Gastrocnemius medialis (tissue), 4 donors: ENCODE data around the gene OR11G2. TPM values are rescaled to one million over a fixed set of nuclear protein-coding genes. Genes with fewer than 3 reads are reported as not detected.
"Not testable (repeated sequence)": the region's sequence is repeated elsewhere in the genome, so short reads cannot be mapped to it uniquely, and the experiment has no call there.

Source experiments
- ATAC-seq, 2 donors: fragments of 150-250 bp; one replicate each; pipeline ENCODE4 v1.9.1; 2016
- DNase-seq, 2 donors: peaks; one replicate each; pipeline ENCODE4 v3.0.0-alpha.2; 2019
- H3K27ac ChIP-seq, 4 donors: fragments of 200-600 bp; sonication (generic); 1 replicate in 1 of 4; 2 replicates in 3 of 4; pipeline ENCODE4 v1.5.1; 2016 to 2018; ENCODE audit warnings: mild to moderate bottlenecking in 2 of 4, moderate library complexity in 1 of 4
- H3K27me3 ChIP-seq, 3 donors: fragments of 200-600 bp; sonication (generic) in 2 of 3; 1 replicate in 1 of 3; 2 replicates in 2 of 3; pipeline versions ENCODE4 v1.5.1 to v1.6.0; 2016 to 2019; ENCODE audit warnings: mild to moderate bottlenecking in 1 of 3, moderate library complexity in 1 of 3
- H3K36me3 ChIP-seq, 2 donors: fragments of 200-600 bp; sonication (generic) in 1 of 2; one replicate each; pipeline ENCODE4 v1.5.1; 2017 to 2018
- H3K4me1 ChIP-seq, 2 donors: fragments of 200-600 bp; sonication (generic) in 1 of 2; one replicate each; pipeline ENCODE4 v1.5.1; 2016 to 2017; ENCODE audit warnings: mild to moderate bottlenecking in 2 of 2
- H3K4me3 ChIP-seq, 4 donors: fragments of 200-600 bp; sonication (generic) in 3 of 4; 1 replicate in 1 of 4; 2 replicates in 3 of 4; pipeline ENCODE4 v1.5.1; 2016 to 2019; ENCODE audit warnings: mild to moderate bottlenecking in 2 of 4
- H3K9me3 ChIP-seq, 3 donors: fragments of 200-600 bp; sonication (generic) in 2 of 3; 1 replicate in 1 of 3; 2 replicates in 2 of 3; pipeline ENCODE4 v1.5.1; 2016 to 2019
- CTCF ChIP-seq, 5 experiments: fragments of 450-650 bp in 3 of 5; fragments of 200-600 bp in 2 of 5; sonication (generic) in 2 of 5; IDR thresholded peaks in 4 of 5; conservative IDR thresholded peaks in 1 of 5; 1 replicate in 4 of 5; 2 replicates in 1 of 5; pipeline ENCODE4 v1.5.1; 2016 to 2019; ENCODE audit warnings: antibody characterized with exemption in 5 of 5, mild to moderate bottlenecking in 3 of 5, moderate library complexity in 3 of 5
- POLR2A ChIP-seq, 2 donors: fragments of 450-650 bp; IDR thresholded peaks; one replicate each; pipeline ENCODE4 v1.6.1; 2017; ENCODE audit warnings: antibody characterized with exemption in 2 of 2, mild to moderate bottlenecking in 2 of 2, moderate library complexity in 2 of 2
- in situ Hi-C, 4 donors: fragments of 200-750 bp; cut with MboI; loops; one replicate each; pipeline versions ENCODE4 v1.15.0 to v1.8.0; 2017; ENCODE audit warnings: low sequenced_read_pairs in 4 of 4
- intact Hi-C: fragments of 100-400 bp; cut with DNase I; formaldehyde crosslinking; loops from one replicate; pipeline ENCODE4 v1.15.1; 2023; ENCODE audit warnings: low total_unique reads
- total RNA-seq, 4 donors: library from RNA; depleted of rRNA; stranded (reverse); fragments of >200 nt; gene quantifications; one replicate each; pipeline versions ENCODE4 v1.1.0 to v1.2.3, GENCODE V29; 2016

The OR11G2 gene
- total RNA-seq, result not detected

- Histone ChIP-seq H3K27me3 (no peaks in the 10 kb centered on the region), H3K36me3 (no peaks in the 10 kb centered on the region), H3K4me1 (no peaks in the 10 kb centered on the region), H3K4me3 (no peak within 1 kb of the TSS), H3K9me3 (no peaks in the 10 kb centered on the region), H3K27ac (no peak within 1 kb of the TSS)
- intact Hi-C loops, result no loop called here
- in situ Hi-C loops, result no loop called here
- no peak for ATAC-seq
- no peak for DNase-seq
- no peak for TF ChIP-seq CTCF (IDR thresholded peaks at IDR 0.05 in 4 of 5, conservative IDR thresholded peaks at IDR 0.05 in 1 of 5)
- TF ChIP-seq POLR2A (IDR thresholded peaks at IDR 0.05), result no peak
Observed at GRCh38 chr14:20190596-20190995, at the start of gene OR11G2. Gene OR11G2 (plus strand): TSS chr14:20190896. CDS start chr14:20197438, 6,542 bp downstream.

- H3K4me3 ChIP-seq, result no peak overlapping the region
- no peaks in the 10 kb centered on the region for H3K4me1 ChIP-seq
- TF ChIP-seq POLR2A (IDR thresholded peaks at IDR 0.05) (no peak), CTCF (IDR thresholded peaks at IDR 0.05 in 4 of 5, conservative IDR thresholded peaks at IDR 0.05 in 1 of 5) (no peak)
- no peaks in the 10 kb centered on the region for H3K27me3 ChIP-seq
- H3K36me3 ChIP-seq, result no peaks in the 10 kb centered on the region
- no peaks in the 10 kb centered on the region for H3K9me3 ChIP-seq
- no peak for DNase-seq
- in situ Hi-C loops, result no loop called here
- ATAC-seq, result no peak
- intact Hi-C loops, result no loop called here
- H3K27ac ChIP-seq, result no peak overlapping the region
Observed at GRCh38 chr14:20143911-20144310, 46.8 kb upstream of the OR11G2 start.

- Histone ChIP-seq H3K27ac (no peak overlapping the region), H3K4me1 (no peaks in the 10 kb centered on the region), H3K9me3 (no peaks in the 10 kb centered on the region), H3K36me3 (no peaks in the 10 kb centered on the region), H3K27me3 (no peaks in the 10 kb centered on the region), H3K4me3 (no peak overlapping the region)
- in situ Hi-C loops (no loop called here), intact Hi-C loops (no loop called here)
- ATAC-seq (no peak), DNase-seq (no peak)
- TF ChIP-seq POLR2A (IDR thresholded peaks at IDR 0.05) (no peak), CTCF (IDR thresholded peaks at IDR 0.05 in 4 of 5, conservative IDR thresholded peaks at IDR 0.05 in 1 of 5) (no peak)
Observed at GRCh38 chr14:20144820-20145219, 45.9 kb upstream of the OR11G2 start.

GRCh38 chr14:20164462-20164861, 26.2 kb upstream of the OR11G2 start:
- H3K27me3 ChIP-seq, result no peaks in the 10 kb centered on the region
- H3K4me3 ChIP-seq, result no peak overlapping the region
- no peaks in the 10 kb centered on the region for H3K36me3 ChIP-seq
- H3K4me1 ChIP-seq, result no peaks in the 10 kb centered on the region
- intact Hi-C loops, result no loop called here
- H3K27ac ChIP-seq, result no peak overlapping the region
- TF ChIP-seq CTCF (IDR thresholded peaks at IDR 0.05 in 4 of 5, conservative IDR thresholded peaks at IDR 0.05 in 1 of 5) (no peak), POLR2A (IDR thresholded peaks at IDR 0.05) (no peak)
- no peaks in the 10 kb centered on the region for H3K9me3 ChIP-seq
- no peak for DNase-seq
- ATAC-seq, result no peak
- in situ Hi-C loops, result no loop called here

GRCh38 chr14:20167091-20167490, 23.6 kb upstream of the OR11G2 start:
- no peak for ATAC-seq
- H3K4me3 ChIP-seq, result no peak overlapping the region
- no peaks in the 10 kb centered on the region for H3K9me3 ChIP-seq
- no peak overlapping the region for H3K27ac ChIP-seq
- in situ Hi-C loops, result no loop called here
- TF ChIP-seq CTCF (IDR thresholded peaks at IDR 0.05 in 4 of 5, conservative IDR thresholded peaks at IDR 0.05 in 1 of 5) (no peak), POLR2A (IDR thresholded peaks at IDR 0.05) (no peak)
- intact Hi-C loops, result no loop called here
- H3K27me3 ChIP-seq, result no peaks in the 10 kb centered on the region
- H3K36me3 ChIP-seq, result no peaks in the 10 kb centered on the region
- DNase-seq, result no peak
- no peaks in the 10 kb centered on the region for H3K4me1 ChIP-seq

GRCh38 chr14:20169852-20170251, 20.8 kb upstream of the OR11G2 start:
- in situ Hi-C loops, H3K27ac ChIP-seq, H3K4me1 ChIP-seq, DNase-seq, ATAC-seq, H3K9me3 ChIP-seq, H3K36me3 ChIP-seq, H3K27me3 ChIP-seq, H3K4me3 ChIP-seq, intact Hi-C loops: not testable (repeated sequence)

GRCh38 chr14:20174205-20174604, 16.5 kb upstream of the OR11G2 start:
- in situ Hi-C loops, DNase-seq, H3K27me3 ChIP-seq, H3K4me3 ChIP-seq, H3K36me3 ChIP-seq, ATAC-seq, H3K4me1 ChIP-seq, intact Hi-C loops, H3K9me3 ChIP-seq, H3K27ac ChIP-seq: not testable (repeated sequence)
